NCI-H1048 (cell line): ENCODE data around the gene IFNL4.
"Not testable (repeated sequence)": the region's sequence is repeated elsewhere in the genome, so short reads cannot be mapped to it uniquely, and the experiment has no call there.

Experiments used
- DNase-seq: peaks from one replicate; lab custom pipeline; 2025; lab: John Stamatoyannopoulos, UW

The IFNL4 gene

GRCh38 chr19:39254531-39255345, 6.1 kb upstream of the IFNL4 start:
- DNase-seq: no peak

GRCh38 chr19:39253374-39254149, 4.9 kb upstream of the IFNL4 start:
- DNase-seq: no peak

- no peak for DNase-seq
Observed at GRCh38 chr19:39252458-39252857, 3.8 kb upstream of the IFNL4 start.

- no peak for DNase-seq
Observed at GRCh38 chr19:39251846-39252245, 3.2 kb upstream of the IFNL4 start.

GRCh38 chr19:39251081-39251480, 2.4 kb upstream of the IFNL4 start:
- no peak for DNase-seq

GRCh38 chr19:39247701-39248664, 673 bp downstream of the IFNL4 start:
- DNase-seq: no peak

- DNase-seq: no peak
Observed at GRCh38 chr19:39246951-39247669, 1.5 kb downstream of the IFNL4 start.

GRCh38 chr19:39245166-39245565, 3.5 kb downstream of the IFNL4 start:
- not testable (repeated sequence) for DNase-seq

GRCh38 chr19:39244410-39245100, 4.1 kb downstream of the IFNL4 start, which contains the start of gene IFNL3:
IFNL3 (minus strand) TSS chr19:39245006; CDS start chr19:39244967, 39 bp downstream.
- not testable (repeated sequence) for DNase-seq

GRCh38 chr19:39243741-39244140, 4.9 kb downstream of the IFNL4 start:
- not testable (repeated sequence) for DNase-seq

GRCh38 chr19:39240421-39240820, 8.2 kb downstream of the IFNL4 start:
- DNase-seq: no peak

- DNase-seq: no peak
Observed at GRCh38 chr19:39238944-39239343, 9.7 kb downstream of the IFNL4 start.

GRCh38 chr19:39238209-39238608, 10.4 kb downstream of the IFNL4 start:
- DNase-seq: no peak

- no peak for DNase-seq
Observed at GRCh38 chr19:39237200-39238184, 11.2 kb downstream of the IFNL4 start.

GRCh38 chr19:39236527-39236926, 12.1 kb downstream of the IFNL4 start:
- no peak for DNase-seq

- no peak for DNase-seq
Observed at GRCh38 chr19:39232708-39233107, 15.9 kb downstream of the IFNL4 start.

GRCh38 chr19:39230096-39230764, 18.4 kb downstream of the IFNL4 start:
- DNase-seq: no peak

GRCh38 chr19:39224910-39225309, 23.7 kb downstream of the IFNL4 start:
- DNase-seq: no peak
